ENCODE results near the gene IL23R.

DNA sequence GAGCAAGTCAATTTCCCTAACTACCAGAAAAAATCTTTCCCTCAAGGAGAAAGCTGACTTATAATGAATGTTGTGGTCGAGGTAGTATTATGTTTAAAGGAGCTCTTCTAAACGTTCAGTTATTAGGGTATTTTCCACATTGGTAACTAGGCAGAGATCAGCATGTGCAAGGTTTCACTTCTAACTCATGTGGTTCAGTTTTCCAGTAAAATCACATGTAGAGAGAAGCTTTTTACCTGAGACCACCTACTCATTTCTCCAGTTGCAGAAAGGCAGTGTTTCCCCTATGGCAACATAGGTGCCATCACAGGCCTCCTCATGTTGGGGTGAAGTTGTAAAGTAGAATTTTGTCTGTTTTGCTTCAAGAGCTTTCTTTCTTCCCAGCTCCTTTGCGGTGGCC, 23.7 kb downstream of the IL23R start:
- TF ChIP-seq CTCF (IDR thresholded peaks at IDR 0.05) (no peak), EZH2 (IDR thresholded peaks at IDR 0.05; ENCODE audit: borderline replicate concordance, insufficient read depth, low read depth, low read length, poor library complexity, severe bottlenecking) (no peak)
